ENCODE results near the gene ATP6V1C2.

GRCh38 chr2:10704034-10704594, 17.3 kb upstream of the ATP6V1C2 start:
- TF ChIP-seq YY1 (tag by site-specific recombination; IDR thresholded peaks at IDR 0.05) (no peak), ZEB2 (tag by site-specific recombination; IDR thresholded peaks at IDR 0.05) (no peak), ZNF423 (tag by site-specific recombination; IDR thresholded peaks at IDR 0.05) (no peak), CTCF (tag by site-specific recombination; IDR thresholded peaks at IDR 0.05) (no peak), ELK4 (IDR thresholded peaks at IDR 0.05; ENCODE audit: borderline replicate concordance, low read depth, low read length) (no peak)

All from HEK293 (cell line).